A673 (cell line): ENCODE measurements around the gene RIMS1. TPM values are rescaled to one million over a fixed set of nuclear protein-coding genes. Genes with fewer than 3 reads are reported as not detected.

Experiments used
- BruUV-seq: library from RNA; stranded (reverse); fragments of 400-500 nt; replicated peaks from 2 replicates; lab custom pipeline; 2021; lab: Mats Ljungman, UMichigan
- CTCF ChIA-PET: fragments of 300-600 bp; sonication (Branson Sonifier 250); formaldehyde crosslinking; loops from one replicate; lab custom pipeline; 2022; ENCODE audit warnings: antibody characterized with exemption; lab: Charles Lee
- POLR2A ChIA-PET: fragments of 300-600 bp; sonication (Branson Sonifier 250); formaldehyde crosslinking; loops from one replicate; lab custom pipeline; 2022; ENCODE audit warnings: antibody characterized with exemption; ENCODE audit not compliant: low non-redundant PET; lab: Charles Lee
- DNase-seq: peaks from one replicate; pipeline ENCODE4 v3.0.0-alpha.2; 2015; ENCODE audit warnings: low spot score
- H3K27ac ChIP-seq: fragments of 200-600 bp; sonication (generic); 2 replicates; pipeline ENCODE4 v1.5.1; 2016; ENCODE audit warnings: mixed run types, low read depth, mild to moderate bottlenecking, mixed read lengths, antibody characterized with exemption, low read length; ENCODE audit not compliant: poor library complexity, severe bottlenecking
- H3K27me3 ChIP-seq: fragments of 200-600 bp; sonication (generic); replicated peaks from 2 replicates; pipeline ENCODE4 v1.6.1; 2017; ENCODE audit warnings: mixed run types, low read depth, mild to moderate bottlenecking, mixed read lengths, antibody characterized with exemption, low read length; ENCODE audit not compliant: insufficient read depth, poor library complexity
- H3K36me3 ChIP-seq: fragments of 200-600 bp; sonication (generic); 2 replicates; pipeline ENCODE4 v1.6.1; 2016; ENCODE audit warnings: mixed run types, mild to moderate bottlenecking, mixed read lengths, antibody characterized with exemption, low read length; ENCODE audit not compliant: insufficient read depth, poor library complexity, severe bottlenecking
- H3K4me1 ChIP-seq: fragments of 200-600 bp; sonication (generic); 2 replicates; pipeline ENCODE4 v1.6.1; 2017; ENCODE audit warnings: mixed run types, mild to moderate bottlenecking, mixed read lengths, antibody characterized with exemption, low read length; ENCODE audit not compliant: insufficient read depth, poor library complexity, severe bottlenecking
- H3K4me3 ChIP-seq: fragments of 200-600 bp; sonication (generic); 2 replicates; pipeline ENCODE4 v1.5.1; 2016; ENCODE audit warnings: low read depth, mixed run types, mild to moderate bottlenecking, mixed read lengths, low read length; ENCODE audit not compliant: poor library complexity, severe bottlenecking
- H3K9me3 ChIP-seq: fragments of 200-600 bp; sonication (generic); 2 replicates; pipeline ENCODE4 v1.6.1; 2016; ENCODE audit warnings: mixed run types, low read depth, mild to moderate bottlenecking, mixed read lengths, antibody characterized with exemption, low read length; ENCODE audit not compliant: poor library complexity, severe bottlenecking
- CTCF ChIP-seq: fragments of 300-800, 200-600 bp; sonication (generic); conservative IDR thresholded peaks from 2 replicates; pipeline ENCODE4 v1.5.1; 2017; ENCODE audit warnings: low read depth, mild to moderate bottlenecking, antibody characterized with exemption, low read length, moderate library complexity, mixed read lengths
- EZH2 ChIP-seq: fragments of 200-600 bp; sonication (generic); IDR thresholded peaks from 2 replicates; pipeline ENCODE4 v1.6.1; 2017; ENCODE audit warnings: borderline replicate concordance, low read depth, mild to moderate bottlenecking, mixed read lengths, antibody characterized with exemption, low read length; ENCODE audit not compliant: poor library complexity, severe bottlenecking
- intact Hi-C: fragments of 100-400 bp; cut with micrococcal nuclease; formaldehyde crosslinking; loops from one replicate; pipeline ENCODE4 v1.10.0; 2022; ENCODE audit not compliant: unreplicated experiment
- total RNA-seq: library from RNA; stranded (reverse); gene quantifications from 2 replicates; pipeline ENCODE4 v1.2.3, GENCODE V29; 2021

RIMS1 gene
- total RNA-seq, 1 experiment from 2014 or later: 1.3 TPM

- no peak for TF ChIP-seq EZH2
- TF ChIP-seq CTCF: no peak
- BruUV-seq: no TSS peak
- Histone ChIP-seq H3K27ac (no peak overlapping the region), H3K4me1 (no peaks in the 10 kb centered on the region), H3K9me3 (no peaks in the 10 kb centered on the region), H3K36me3 (no peaks in the 10 kb centered on the region), H3K4me3 (no peak overlapping the region), H3K27me3 (no peaks in the 10 kb centered on the region)
- CTCF ChIA-PET: no interaction called here
- intact Hi-C loops: no loop called here
- DNase-seq: no peak
- POLR2A ChIA-PET: no interaction called here
Measured at GRCh38 chr6:72031471-72031870, 145.1 kb downstream of the RIMS1 start.

GRCh38 chr6:72032086-72032485 lies 145.7 kb downstream of the RIMS1 start:
- no TSS peak for BruUV-seq
- H3K27me3 ChIP-seq: no peaks in the 10 kb centered on the region
- intact Hi-C loops: no loop called here
- no peak overlapping the region for H3K27ac ChIP-seq
- no peak for DNase-seq
- ChIA-PET POLR2A (no interaction called here), CTCF (no interaction called here)
- H3K9me3 ChIP-seq: no peaks in the 10 kb centered on the region
- no peaks in the 10 kb centered on the region for H3K36me3 ChIP-seq
- H3K4me1 ChIP-seq: no peaks in the 10 kb centered on the region
- H3K4me3 ChIP-seq: no peak overlapping the region
- TF ChIP-seq CTCF (no peak), EZH2 (no peak)

- Histone ChIP-seq H3K27me3 (no peaks in the 10 kb centered on the region), H3K27ac (no peak overlapping the region), H3K9me3 (no peaks in the 10 kb centered on the region), H3K4me1 (no peaks in the 10 kb centered on the region), H3K4me3 (no peak overlapping the region), H3K36me3 (no peaks in the 10 kb centered on the region)
- CTCF ChIA-PET: no interaction called here
- BruUV-seq: no TSS peak
- intact Hi-C loops: no loop called here
- DNase-seq: no peak
- POLR2A ChIA-PET: no interaction called here
- TF ChIP-seq CTCF (no peak), EZH2 (no peak)
Measured at GRCh38 chr6:72035486-72035885, 149.1 kb downstream of the RIMS1 start.
